Upper lobe of right lung (tissue), 1 donor: Measurements from ENCODE around the gene GALNT4. TPM values are rescaled to one million over a fixed set of nuclear protein-coding genes. Genes with fewer than 3 reads are reported as not detected.

Experiments used
- ATAC-seq: fragments of 200-7000 bp; cut with Tn5 transposase; one replicate; pipeline ENCODE4 v1.9.1; 2020; ENCODE audit warnings: mild to moderate bottlenecking, moderate library complexity
- DNase-seq: peaks from one replicate; pipeline ENCODE4 v3.0.0-alpha.2; 2020
- H3K27ac ChIP-seq: fragments of 200-600 bp; one replicate; pipeline ENCODE4 v1.8.0; 2022
- H3K27me3 ChIP-seq: fragments of 200-600 bp; one replicate; pipeline ENCODE4 v1.8.0; 2022; ENCODE audit warnings: mild to moderate bottlenecking
- H3K36me3 ChIP-seq: fragments of 200-600 bp; one replicate; pipeline ENCODE4 v1.8.0; 2022
- H3K4me1 ChIP-seq: fragments of 200-600 bp; one replicate; pipeline ENCODE4 v1.8.0; 2022
- H3K4me3 ChIP-seq: fragments of 200-600 bp; one replicate; pipeline ENCODE4 v1.8.0; 2022; ENCODE audit warnings: mild to moderate bottlenecking
- H3K9me3 ChIP-seq: fragments of 200-600 bp; one replicate; pipeline ENCODE4 v1.8.0; 2022
- intact Hi-C: fragments of 100-400 bp; cut with DNase I; formaldehyde crosslinking; loops from one replicate; pipeline ENCODE4 v1.11.0; 2022
- total RNA-seq: library from RNA; stranded (reverse); fragmentation: NEBNext Ultra II Directional; extraction: Animal tissue kit (Norgen Biotek cat#: 25700); gene quantifications from one replicate; pipeline ENCODE4 v1.2.1, GENCODE V29; 2021
- TF ChIP-seq, protein P1 (sequence below): fragments of 200-600 bp; IDR thresholded peaks from one replicate; pipeline ENCODE4 v1.8.0; 2022; ENCODE audit warnings: antibody characterized with exemption
- donor health status: DM: no; HTN: yes; CAD: no; lungs with severe emphysema.

The GALNT4 gene
- total RNA-seq, 1 donor from 2014 or later, result 7.8 TPM

DNA sequence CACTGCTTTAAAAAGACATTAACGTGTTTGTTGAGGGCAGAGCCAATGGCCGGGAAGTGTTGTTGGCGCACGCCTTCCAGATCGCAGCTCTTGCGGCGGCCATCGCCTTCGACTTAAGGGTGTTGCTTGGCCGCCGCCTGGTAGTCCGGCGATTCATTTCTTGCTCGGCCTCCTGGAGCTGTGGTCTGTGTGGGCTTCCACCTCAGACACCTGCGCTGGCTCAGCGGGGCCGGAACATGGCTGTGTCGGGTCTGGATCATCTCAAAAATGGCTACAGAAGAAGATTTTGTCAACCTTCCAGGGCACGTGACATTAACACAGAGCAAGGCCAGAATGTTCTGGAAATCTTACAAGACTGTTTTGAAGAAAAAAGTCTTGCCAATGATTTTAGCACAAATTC, 24.7 kb downstream of the GALNT4 start:
- Histone ChIP-seq H3K4me1 (no peaks in the 10 kb centered on the region), H3K4me3 (no peak overlapping the region), H3K27me3 (no peaks in the 10 kb centered on the region), H3K27ac (no peak overlapping the region), H3K9me3 (no peaks in the 10 kb centered on the region), H3K36me3 (no peaks in the 10 kb centered on the region)
- ATAC-seq (no peak), DNase-seq (no peak)
- TF ChIP-seq, protein P1, sequence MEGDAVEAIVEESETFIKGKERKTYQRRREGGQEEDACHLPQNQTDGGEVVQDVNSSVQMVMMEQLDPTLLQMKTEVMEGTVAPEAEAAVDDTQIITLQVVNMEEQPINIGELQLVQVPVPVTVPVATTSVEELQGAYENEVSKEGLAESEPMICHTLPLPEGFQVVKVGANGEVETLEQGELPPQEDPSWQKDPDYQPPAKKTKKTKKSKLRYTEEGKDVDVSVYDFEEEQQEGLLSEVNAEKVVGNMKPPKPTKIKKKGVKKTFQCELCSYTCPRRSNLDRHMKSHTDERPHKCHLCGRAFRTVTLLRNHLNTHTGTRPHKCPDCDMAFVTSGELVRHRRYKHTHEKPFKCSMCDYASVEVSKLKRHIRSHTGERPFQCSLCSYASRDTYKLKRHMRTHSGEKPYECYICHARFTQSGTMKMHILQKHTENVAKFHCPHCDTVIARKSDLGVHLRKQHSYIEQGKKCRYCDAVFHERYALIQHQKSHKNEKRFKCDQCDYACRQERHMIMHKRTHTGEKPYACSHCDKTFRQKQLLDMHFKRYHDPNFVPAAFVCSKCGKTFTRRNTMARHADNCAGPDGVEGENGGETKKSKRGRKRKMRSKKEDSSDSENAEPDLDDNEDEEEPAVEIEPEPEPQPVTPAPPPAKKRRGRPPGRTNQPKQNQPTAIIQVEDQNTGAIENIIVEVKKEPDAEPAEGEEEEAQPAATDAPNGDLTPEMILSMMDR, result no peak
- intact Hi-C loops, result no loop called here

DNA sequence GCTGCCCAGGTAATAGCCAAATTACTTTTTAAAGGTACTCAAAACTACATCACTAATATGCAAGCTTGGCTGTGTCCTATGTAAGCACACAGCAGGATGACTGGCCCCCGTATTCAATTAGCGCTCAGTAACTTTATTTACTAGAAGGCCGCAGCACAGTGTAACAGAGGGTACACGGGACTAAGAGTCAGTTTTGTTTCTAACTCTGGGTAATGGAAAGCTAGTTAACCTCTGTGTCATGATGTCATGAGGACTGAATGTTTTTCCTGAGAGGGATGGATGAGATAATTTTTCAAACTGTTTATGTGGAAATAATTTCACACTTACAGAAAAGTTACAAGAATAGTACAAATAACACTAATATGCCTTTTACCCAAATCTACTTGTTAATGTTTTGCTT, 27.1 kb downstream of the GALNT4 start:
- Histone ChIP-seq H3K36me3 (no peaks in the 10 kb centered on the region), H3K27ac (no peak overlapping the region), H3K4me1 (no peaks in the 10 kb centered on the region), H3K4me3 (no peak overlapping the region), H3K27me3 (no peaks in the 10 kb centered on the region), H3K9me3 (no peaks in the 10 kb centered on the region)
- intact Hi-C loops, result no loop called here
- DNase-seq (no peak), ATAC-seq (no peak)
- TF ChIP-seq, protein P1, result no peak

DNA sequence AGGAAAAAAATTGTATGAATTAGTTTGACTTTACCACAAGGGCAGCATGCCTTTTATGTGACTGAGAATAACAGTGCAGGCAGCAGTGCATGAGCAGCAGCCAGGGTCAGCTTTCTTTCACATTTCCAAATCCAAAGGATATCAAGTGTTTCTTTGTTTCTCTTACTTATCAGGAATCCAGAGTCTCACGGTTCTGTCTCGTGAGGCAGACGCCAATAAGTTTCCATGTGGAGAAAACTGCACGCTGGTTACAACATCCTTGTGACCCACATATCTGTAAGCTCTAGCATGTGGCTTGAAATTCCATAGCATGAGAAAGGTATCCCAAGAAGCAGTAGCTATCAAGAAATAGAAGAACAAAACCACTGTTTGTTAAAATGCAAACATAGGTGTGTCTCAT, 27.6 kb downstream of the GALNT4 start:
- Histone ChIP-seq H3K36me3 (no peaks in the 10 kb centered on the region), H3K27ac (no peak overlapping the region), H3K4me3 (no peak overlapping the region), H3K9me3 (no peaks in the 10 kb centered on the region), H3K4me1 (no peaks in the 10 kb centered on the region), H3K27me3 (no peaks in the 10 kb centered on the region)
- TF ChIP-seq, protein P1, result no peak
- DNase-seq (no peak), ATAC-seq (no peak)
- intact Hi-C loops, result no loop called here

DNA sequence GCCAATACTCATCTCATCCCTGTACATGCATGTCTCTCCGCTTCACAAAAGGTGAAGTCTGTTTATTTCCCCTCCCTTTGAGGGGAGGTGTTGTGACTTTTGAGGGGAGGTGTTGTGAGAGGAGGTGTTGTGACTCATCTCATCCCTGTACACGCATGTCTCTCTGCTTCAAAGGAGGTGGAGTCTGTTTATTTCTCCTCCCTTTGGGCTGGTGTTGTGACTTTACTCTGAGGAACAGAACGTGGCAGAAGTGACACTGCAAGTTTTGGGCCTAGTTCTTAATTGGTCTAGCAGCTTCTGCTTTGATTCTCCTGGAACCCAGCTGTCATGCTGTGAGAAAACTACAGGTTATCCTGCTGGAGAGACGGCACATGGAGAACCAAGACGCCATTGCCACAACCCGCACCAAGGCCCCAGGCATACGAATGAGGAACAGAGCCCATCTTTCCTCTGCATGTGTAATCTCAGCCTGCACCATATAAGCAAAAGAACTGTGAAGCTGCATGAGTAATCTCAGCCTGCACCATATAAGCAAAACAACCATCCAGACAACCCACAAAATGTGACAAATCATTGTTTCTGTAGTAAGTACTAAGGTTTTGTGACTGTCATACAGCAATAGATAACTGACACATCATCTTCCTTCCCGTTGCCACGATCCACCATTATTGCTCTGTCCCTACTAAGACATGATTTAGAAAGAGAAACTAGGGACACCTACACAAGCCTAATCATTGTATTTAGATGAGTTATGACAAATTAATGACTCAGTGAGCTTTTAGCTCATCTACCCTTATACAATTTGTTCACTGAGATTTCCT, 30.0 kb downstream of the GALNT4 start:
- no peaks in the 10 kb centered on the region for H3K4me1 ChIP-seq
- no peak overlapping the region for H3K27ac ChIP-seq
- H3K4me3 ChIP-seq, result no peak overlapping the region
- TF ChIP-seq, protein P1, result no peak
- intact Hi-C loops, result no loop called here
- H3K36me3 ChIP-seq, result peaks cover 5% of the 10 kb centered on the region
- no peaks in the 10 kb centered on the region for H3K27me3 ChIP-seq
- ATAC-seq (no peak), DNase-seq (no peak)
- H3K9me3 ChIP-seq, result no peaks in the 10 kb centered on the region

DNA sequence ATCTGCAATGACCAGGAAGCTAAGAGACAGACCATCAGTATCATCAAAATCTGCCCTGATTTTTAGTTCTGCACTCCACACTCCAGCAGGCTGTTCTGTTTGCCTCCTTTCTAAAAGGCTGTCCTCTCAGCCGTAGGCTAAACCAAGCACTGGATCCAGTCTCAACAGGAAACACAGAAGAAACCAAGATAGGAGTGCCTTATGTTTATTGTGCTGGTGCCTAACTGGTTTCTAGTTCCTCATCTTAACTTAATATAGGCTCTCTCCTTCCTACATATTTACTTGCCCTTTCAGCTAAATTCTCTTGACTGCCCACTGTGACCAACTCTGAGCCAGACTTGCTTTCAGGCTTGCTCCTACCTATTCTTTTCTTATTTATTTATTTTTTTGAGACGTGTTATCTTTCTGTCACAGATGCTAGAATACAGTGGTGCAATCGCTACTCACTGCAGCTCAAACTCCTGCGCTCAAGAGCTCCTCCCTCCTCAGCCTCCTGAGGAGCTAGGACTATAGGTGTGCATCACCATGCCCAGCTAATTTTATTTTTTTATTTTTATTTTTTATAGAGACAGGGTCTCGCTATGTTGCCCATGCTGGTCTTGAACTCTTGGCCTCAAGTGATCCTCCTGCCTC, 30.8 kb downstream of the GALNT4 start:
- ATAC-seq (no peak), DNase-seq (no peak)

More for the DNA sequence above, 30.8 kb downstream of the GALNT4 start:
- no peaks in the 10 kb centered on the region for H3K4me1 ChIP-seq
- H3K4me3 ChIP-seq, result no peak overlapping the region
- no peaks in the 10 kb centered on the region for H3K9me3 ChIP-seq
- intact Hi-C loops, result no loop called here
- no peak overlapping the region for H3K27ac ChIP-seq
- H3K36me3 ChIP-seq, result peaks cover 5% of the 10 kb centered on the region
- no peaks in the 10 kb centered on the region for H3K27me3 ChIP-seq
- TF ChIP-seq, protein P1, result no peak
